Stimulated activated CD8-positive, alpha-beta memory T cell treated with anti-CD3 and anti-CD28 coated beads, Interleukin-4, amount 100 ng/mL, for 24 hours (primary cell): ENCODE results near the gene CLEC20A.

Experiments used
- DNase-seq: peaks from one replicate; pipeline ENCODE4 v3.0.0-alpha.2; 2020; ENCODE audit warnings: low read depth

The CLEC20A gene

DNA sequence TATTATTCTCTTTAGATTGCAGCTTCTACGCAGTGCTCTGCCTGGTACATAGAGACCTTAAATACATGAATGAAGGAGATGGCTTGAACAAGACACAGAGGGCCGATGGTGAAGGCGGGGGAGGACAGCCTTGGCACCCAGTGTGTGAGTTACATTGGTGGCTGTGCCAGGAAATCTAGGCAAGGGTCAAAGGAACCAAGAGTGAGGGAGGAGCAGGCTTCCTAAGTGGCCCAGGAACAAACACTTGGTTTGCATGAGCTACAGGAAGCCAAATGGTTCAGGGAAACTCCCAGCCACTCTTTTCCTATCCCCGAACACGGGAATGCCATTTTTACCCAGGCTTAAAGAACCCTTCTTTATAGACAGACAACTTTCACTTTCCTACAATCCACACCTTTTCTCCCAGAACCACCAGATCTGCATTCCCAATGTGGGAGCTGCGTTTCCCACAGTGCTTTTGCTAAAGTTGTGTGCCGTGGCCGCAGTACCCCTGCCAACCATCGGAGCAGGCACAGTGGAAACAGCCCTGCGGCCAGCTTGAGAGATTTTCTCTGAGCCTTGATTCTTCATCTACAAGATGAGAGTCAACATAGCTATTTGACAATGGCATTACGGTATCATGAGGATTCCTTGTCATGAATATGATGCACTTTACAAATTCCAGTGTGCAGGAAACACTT is 3.5 kb upstream of the CLEC20A start:
- no peak for DNase-seq

DNA sequence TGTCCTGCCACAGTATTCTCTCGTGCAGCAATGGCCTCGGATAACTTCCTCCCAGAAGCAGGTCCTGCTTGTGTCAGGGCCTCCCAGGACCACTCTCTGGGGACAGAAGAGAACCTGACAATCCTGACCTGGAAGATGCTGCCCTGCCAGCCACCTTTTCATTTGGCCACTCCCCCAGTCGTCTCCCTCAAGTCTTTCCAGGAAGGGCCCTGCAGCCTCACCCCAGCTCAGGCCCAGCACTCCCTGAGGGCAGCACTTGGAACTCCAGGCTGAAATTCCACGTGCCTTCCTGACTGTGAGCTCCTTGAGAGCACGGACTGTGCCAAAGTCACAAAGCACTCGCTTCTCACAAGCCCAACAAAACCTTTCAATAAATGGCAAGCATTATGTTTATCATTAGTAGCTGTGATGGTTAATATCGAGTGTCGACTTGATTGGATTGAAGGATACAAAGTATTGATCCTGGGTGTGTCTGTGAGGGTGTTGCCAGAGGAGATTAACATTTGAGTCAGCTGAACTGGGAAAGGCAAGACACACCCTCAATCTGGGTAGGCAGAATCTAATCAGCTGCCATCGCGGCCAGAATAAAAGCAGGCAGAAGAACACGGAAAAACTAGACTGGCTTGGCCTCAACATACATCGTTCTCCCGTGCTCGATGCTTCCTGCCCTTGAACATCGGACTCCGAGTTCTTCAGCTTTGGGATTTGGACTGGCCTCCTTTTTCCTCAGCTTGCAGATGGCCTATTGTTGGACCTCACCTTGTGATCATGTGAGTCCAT is 2.3 kb upstream of the CLEC20A start:
- DNase-seq: no peak

DNA sequence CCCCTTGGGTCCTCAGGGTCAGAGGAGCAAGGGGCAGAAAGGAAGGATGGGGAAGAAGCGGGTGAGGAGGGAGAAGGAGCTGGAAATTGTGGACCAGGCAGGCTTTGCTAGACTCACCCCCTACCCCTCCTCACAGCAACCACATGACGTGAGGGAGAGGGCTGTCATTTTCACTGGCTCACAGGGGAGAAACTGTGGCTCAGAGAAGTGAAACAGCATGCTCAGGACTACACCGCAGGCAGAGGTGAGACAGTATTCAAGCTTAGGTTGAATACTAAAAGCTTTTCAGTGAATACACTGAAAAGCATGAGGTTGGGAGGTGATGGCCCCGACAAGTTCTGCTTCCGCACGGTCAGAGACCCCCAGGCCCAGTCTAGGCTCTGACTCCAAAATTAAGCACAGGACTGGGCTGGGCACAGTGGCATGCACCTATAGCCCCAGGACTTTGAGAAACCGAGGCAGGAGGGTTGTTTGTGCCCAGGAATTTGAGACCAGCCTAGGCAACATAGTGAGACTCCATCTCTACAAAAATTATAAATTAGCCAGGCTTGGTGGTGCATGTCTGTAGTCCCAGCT is 1.2 kb upstream of the CLEC20A start:
- DNase-seq: no peak

DNA sequence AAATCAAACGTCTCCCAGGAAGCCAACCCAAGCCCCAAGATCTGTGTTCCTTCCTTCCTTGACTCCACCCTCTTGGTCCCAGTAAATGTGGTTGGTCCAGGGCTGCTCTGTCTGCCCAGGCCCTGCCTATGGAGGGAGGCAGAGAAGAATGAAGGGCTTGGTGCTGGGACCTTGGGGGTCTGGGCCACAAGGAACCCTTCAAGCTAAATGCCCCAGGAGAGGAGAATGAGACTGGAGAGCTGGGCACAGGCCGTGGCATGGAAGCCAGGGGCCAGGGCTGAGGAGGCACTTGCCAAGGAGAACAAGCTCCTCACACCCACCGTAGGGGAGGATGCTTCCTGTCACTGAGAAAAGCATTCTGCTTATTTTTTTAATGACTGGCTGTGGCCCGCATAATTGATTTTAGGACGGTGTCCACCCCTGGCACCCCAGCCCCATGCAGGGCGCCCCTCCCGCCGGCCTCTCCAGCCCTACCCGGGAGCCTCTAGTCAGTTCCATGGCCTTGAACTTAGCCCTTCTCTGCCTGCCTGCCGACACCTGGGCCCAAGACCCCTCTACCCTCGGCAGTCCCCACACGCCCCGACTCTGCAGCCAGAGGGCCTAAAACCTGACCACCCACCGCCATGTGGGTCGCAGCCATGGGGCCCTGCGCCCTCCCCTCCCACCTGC is 889 bp downstream of the CLEC20A start:
- no peak for DNase-seq

DNA sequence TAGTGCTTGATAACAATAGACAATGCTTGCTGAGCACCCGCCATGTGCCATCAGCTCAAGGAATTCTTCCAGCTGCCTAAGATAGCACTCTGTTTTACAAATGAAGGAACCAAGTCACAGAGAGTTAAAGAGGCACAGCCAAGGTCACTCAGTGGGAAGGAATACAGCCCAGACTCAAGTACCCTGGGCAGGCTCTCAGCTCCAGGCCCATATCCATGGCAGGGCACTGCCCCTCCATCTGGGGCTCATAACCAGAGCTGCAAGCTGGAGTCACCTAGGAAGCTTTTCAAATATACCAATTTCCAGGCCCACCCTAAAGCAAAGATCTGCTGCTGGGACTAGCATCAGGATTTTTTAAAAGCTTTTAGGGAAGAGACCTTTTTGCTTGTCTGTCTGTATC is 1.6 kb downstream of the CLEC20A start:
- no peak for DNase-seq

DNA sequence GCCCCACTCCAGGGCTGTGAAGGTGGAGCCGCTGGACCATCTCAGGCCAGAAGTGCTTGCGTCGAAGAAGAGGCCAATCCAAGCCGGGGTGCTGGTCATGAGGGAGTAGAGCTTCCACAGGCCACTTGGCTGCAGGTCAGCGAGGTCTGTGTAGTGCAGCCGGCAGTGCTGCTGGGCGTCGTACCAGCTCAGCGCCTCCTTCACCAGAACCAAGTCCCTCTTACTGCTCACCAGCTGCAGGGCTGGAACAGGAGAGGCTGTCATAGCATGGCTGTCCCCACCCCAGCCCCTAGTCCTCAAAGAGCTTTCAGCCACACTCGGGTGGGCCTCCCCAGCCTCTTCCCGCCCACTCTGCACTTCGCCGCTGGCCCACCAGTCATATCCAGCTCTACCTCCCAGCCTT is 2.2 kb downstream of the CLEC20A start:
- DNase-seq: no peak

DNA sequence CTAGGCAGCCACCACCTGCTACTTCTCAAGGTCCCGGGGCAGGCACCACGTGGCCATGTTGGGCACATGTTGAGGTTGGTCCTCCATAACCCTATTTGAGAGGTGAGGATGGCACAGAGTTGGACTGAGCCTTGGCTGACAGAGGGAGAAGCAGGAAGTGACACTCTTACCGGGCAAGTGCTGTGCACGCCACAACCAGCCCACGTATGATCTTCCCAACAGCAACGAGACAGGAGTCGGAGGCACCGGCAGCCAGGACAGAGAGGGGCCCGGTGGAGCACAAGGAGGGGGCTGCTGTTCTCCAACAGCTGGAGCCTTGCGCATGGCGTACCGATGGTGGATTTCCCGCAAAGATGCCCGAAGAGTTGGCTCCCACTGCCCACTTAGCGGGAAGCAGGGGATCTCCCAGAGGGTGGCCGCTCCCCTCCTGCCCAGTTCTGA is 3.4 kb downstream of the CLEC20A start:
- DNase-seq: no peak

DNA sequence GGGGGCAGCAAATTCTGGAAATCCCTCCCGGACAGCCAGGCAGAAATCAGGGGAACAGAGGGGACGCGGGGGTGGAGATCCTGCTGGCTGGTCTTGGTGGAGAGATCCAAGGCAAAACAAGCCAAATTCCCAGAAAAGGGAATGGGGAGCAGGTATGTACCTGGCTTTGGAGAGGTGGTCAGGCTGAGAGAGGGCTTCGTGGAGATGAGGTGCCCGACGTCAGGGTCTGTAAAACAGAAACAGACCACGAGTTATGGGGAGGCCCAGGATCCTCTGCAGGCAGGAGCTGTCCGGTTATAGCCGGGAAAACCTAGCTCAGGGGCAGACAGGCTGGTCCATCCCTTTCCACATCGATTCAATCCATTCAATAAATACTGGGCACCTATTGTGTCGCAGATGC is 4.4 kb downstream of the CLEC20A start:
- no peak for DNase-seq

DNA sequence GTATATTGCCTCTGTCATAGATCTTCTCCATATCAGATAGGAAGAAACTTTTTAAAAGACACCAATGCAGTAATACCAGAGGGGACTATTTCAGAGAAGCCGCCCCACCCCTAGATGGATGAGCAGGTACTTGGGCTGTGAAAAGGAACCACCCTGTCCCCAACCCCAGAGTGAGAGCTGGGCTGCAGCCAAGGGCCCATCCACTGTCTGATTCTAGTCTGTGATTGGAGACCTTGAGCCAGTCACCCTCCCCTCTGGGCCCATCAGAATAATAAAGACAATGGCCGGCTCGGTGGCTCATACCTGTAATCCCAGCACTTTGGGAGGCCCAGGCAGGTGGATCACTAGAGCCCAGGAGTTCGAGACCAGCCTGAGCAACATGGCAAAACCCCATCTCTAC is 5.0 kb downstream of the CLEC20A start:
- DNase-seq: no peak

DNA sequence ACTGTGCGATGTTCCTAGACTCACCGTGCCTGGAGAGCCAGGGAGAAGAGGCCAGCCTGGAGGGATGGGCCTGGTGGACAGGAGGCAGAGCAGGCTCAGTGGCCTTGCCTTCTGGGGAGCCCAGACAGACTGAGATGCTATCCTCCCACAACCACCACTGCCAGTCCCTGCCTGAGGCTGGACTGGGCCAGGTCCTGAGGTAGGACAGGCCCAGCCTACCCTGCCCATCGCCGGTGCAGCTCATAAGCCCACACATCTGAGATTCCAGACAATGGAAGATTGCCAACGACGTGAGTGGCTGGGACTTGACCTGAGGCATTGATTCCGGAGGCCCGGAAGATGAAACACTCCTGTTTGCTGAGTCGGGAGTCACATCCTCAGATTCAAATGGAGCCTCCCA is 5.8 kb downstream of the CLEC20A start:
- DNase-seq: no peak

DNA sequence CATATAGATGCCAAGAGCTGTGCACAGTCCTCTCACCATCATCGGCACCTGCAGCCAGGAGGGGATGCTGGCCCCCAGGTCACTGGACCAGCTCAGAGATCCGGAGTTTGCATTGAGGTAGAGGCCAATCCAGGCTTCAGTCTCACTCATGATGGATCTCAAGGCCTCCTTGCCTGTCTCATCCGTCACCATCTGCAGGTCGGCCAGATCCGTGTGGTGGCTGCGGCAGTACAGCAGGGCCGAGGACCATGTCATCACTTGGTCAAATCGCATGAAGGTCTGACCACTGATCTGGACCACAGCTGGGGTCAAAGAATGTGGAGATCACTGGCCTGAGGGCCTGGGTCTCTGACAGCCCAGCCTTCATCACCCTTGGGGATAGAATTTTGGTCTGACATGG is 6.6 kb downstream of the CLEC20A start:
- DNase-seq: no peak

DNA sequence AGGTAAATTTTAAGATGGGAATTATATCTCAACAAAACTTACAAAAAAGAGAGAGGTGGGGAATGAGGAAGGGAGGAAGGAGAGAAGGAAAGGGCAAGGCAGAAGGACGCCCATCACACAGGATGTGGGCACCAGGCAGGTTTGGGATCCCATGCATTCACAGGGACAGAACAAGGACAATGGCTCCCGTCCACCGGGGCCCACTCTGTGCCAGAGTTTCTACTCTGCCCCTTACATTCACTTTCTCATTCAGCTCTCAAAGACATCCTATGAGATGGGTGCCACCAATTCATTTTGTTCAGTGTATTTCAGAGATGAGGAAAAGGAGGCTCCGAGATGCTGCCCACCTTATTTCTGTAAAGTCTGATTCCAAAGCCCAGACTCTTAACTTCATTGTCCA is 7.4 kb downstream of the CLEC20A start:
- DNase-seq: no peak

DNA sequence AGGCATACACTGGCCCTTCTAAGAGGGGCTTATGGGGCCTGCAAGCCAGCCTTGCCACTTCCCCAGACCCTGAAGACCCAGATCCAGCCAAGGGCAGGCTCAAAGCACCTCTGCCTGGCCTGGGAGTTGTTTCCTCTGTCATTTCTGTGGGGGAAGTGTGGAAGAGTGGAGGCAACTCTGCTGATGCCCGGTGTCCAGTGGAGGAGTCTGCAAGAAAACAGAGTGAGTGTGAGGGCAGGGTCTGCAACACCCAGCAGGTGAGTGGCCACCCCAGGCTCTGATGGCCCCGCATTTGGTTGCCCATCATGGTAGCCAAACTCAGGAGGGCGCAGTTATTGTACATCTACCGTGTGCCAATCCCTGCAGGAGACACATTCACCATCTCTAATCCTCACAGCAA is 8.4 kb downstream of the CLEC20A start:
- DNase-seq: no peak

DNA sequence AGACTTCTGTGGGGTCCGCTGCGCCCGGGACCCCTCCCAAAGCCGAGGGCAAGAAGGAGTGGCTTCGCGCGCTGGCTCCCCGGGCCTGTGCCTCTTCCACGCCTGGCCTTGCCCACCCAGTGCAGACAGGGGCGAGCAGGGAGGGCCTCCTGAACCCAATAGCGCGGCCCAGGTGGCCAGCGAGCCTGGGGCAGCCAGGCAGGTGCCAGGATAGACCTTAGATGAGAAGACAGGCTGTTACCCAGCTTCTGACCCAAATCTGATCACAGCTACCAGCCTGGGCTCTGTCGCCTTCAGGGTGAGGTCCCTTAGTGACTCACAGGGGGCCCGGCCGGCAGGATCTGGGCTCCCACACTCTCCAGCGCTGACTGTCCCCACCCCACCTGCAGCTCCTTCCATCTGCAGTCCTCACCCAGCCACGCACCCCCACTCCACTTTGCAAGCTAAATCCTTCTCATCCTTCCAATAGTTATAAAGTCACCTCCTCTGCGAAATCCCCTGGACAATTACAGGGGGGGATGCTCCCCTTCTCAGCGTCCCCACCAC is 9.6 kb downstream of the CLEC20A start:
- no peak for DNase-seq

DNA sequence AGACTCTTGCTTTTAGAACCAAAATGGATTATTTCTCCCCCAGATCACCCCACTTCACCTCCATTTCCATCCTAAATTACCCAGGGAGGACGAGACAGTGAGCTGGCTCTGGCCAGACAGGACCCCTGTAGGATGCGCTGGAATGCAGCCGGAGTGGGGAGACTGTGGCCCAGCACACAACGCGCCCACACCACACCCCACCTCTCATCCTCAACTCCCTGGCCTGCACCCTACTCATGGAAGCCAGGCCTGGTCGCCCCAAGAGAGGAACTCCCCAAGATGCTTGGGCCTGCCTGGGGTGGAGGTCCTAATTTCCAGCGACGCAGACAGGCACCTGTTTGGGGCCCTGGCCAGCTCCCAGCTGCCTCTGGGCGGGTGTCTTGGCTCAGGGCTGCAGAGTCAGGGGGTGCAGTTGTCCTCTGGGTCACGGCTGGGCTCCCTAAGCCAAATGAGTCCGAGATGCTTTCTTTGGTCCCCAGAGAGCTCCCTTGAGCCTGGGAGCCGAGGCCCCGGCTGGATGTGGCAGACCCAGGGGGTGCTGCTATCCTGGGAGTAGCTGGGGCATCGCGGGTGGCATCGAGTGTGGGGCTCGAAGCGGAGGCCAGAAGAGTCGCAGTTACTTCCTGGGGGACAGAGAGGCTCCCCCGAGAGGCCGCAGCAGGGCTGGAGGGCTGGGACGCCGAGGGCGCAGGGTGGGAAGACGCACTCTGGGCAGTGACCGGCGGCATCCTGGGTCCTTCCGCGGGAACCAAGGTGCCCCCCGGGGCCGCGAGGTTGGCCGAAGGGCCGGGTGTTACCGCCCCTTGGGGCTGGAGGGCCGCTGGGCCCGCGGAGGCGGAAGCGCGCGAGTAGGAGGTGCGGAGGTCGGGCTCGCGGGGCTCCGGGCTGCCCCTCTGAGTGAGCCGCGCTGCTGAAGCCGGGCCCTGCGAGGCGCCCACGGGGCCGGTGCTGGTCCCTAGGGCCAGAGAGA is 10.4 kb downstream of the CLEC20A start:
- no peak for DNase-seq

DNA sequence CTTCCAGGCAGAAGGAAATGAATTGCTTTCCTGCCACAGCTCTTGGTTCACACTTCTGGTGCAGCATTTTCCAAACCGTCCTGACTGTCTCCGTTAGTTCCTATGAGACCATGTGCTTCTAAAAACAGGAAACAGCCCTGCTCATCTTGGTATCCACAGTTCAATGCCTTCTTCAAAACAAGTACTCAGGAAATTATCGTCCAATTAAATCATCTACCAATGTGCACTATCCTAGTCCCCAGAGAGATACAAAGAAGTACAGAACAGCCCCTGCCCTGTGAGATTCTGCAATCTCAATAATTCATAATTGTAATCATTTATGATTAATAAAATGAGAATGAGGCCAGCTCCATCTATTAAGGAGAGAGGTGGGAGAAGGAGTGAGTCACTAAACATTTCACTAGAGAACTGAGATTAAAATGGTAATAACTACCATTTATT is 11.2 kb downstream of the CLEC20A start:
- no peak for DNase-seq

DNA sequence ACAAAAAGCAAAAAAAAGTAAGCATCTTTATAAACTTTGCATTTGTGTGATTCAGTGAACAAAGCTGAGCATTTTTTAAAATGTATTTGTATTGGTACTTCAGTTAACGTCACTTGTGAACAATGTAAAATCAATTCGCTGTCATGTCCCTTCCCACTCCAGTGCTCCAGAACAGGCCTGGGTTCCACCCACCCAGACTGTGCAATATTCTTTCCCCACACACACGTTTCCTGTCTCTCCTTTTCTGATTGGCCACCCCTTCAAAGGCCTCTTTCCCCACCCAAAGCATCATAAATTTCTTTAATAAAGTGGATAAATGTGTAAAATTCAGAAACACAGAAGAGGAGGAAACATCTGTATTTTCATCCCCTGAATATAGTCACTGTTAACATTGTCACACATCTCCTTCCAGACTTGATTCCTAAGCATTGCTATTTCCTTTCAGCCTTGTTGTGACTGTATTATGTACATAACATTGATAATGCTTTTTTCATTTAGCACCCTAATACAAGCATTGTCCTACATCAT is 12.0 kb downstream of the CLEC20A start:
- no peak for DNase-seq

DNA sequence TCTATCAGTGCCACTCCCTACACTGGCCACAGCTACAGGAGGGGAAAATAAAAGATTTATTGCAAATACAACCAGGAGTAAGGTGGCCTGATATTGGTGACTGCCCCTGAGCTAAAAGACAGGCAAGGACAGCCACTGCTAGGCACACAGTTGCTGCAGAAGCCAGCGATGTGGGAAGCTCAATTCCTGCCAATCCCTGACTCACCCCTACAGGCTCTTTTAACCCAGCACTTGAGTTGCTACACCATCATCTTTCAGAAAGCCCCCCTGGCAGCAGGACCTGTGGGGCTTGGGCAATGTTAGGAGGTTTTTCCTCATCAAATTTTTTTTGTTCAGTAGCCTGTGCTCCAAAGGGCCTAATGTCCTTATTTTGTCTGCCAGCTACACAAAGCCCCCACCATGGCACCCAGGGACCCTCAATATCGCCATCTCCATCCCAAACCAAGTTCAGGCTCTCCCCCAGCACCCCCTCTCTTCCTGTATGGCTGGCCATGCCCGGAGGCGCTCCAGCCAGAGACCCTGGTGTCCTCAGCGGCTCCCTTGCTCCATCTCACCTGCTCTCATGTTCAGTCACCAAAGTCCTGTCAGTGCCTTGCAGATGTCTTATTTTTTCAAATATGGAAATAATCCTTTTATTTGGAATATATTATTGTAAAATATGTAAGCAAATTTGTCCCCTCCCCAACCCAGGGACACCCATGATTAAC is 13.4 kb downstream of the CLEC20A start:
- DNase-seq: no peak

DNA sequence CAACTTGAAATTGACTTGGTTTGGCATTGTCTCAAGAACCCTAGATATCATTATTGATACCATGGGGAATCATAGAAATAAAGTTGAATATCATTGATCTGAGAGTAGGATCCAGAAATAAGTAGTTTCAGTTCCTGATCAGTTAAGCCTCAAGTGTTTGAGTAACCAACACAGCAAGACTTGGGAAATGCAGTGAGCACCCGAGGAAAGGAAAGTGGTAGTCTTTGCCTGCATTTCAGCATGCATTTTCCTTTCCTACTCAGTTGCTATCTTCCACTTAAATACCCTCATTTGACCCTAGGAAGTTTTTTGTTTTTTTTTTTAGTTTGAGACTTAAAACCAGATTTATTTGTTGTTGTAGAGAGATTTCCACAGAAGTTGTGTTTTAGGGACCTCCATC is 18.9 kb downstream of the CLEC20A start:
- no peak for DNase-seq

DNA sequence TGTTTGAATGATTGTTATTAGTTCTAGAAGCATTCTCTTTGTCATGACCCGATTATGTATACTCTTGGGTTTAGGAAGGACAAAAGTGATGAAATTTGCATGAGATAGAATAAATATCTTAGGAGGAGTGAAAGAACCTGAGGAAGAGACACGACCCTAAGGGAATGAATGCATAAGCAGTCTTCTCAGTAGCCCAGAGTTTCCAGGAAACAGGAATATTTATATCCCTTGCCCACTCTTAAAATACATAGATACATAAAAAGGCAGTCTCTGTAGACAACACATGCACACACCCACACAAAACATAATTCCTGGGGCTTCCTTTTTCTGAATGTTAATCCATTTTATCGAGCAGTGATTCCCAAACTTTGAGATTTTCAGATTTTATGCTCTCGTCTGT is 19.4 kb downstream of the CLEC20A start:
- DNase-seq: no peak
